GM19452 (cell line): ENCODE data around the gene ITPKC.
A peak's percentile ranks its signal among the peaks of the same experiment; 100 is the strongest.

Experiments used
- ATAC-seq: cut with Tn5 transposase; IDR thresholded peaks from one replicate; pipeline ENCODE4 v1.9.1; 2021; ENCODE audit not compliant: unreplicated experiment

Gene ITPKC

GRCh38 chr19:40739030-40739839, 22.3 kb downstream of the ITPKC start:
- ATAC-seq, result no peak

GRCh38 chr19:40739871-40740703, 23.2 kb downstream of the ITPKC start:
- no peak for ATAC-seq

GRCh38 chr19:40740747-40741146, 23.8 kb downstream of the ITPKC start:
- no peak for ATAC-seq

- no peak for ATAC-seq
Observed at GRCh38 chr19:40741527-40742390, 24.8 kb downstream of the ITPKC start.

- no peak for ATAC-seq
Observed at GRCh38 chr19:40742477-40742876, 25.6 kb downstream of the ITPKC start.

GRCh38 chr19:40742886-40743285, 26.0 kb downstream of the ITPKC start:
- no peak for ATAC-seq

GRCh38 chr19:40743926-40744325, 27.0 kb downstream of the ITPKC start:
- no peak for ATAC-seq

GRCh38 chr19:40744554-40745401, 27.9 kb downstream of the ITPKC start:
- ATAC-seq, result no peak

GRCh38 chr19:40745402-40745780, 28.5 kb downstream of the ITPKC start:
- ATAC-seq, result no peak

- ATAC-seq, result no peak
Observed at GRCh38 chr19:40747536-40747935, 30.6 kb downstream of the ITPKC start.

- ATAC-seq, result peak; percentile 79
Observed at GRCh38 chr19:40750058-40750873, 33.4 kb downstream of the ITPKC start, which contains the start of gene ACTMAP. Gene ACTMAP, minus strand, starts transcription at chr19:40750477. Its CDS starts 674 bp downstream, at chr19:40749803.

- peak; percentile 54 for ATAC-seq
Observed at GRCh38 chr19:40750874-40751537, 34.1 kb downstream of the ITPKC start, which contains the start of gene SNRPA. Gene SNRPA, plus strand, starts transcription at chr19:40751203. Its CDS starts 206 bp downstream, at chr19:40751409.

- no peak for ATAC-seq
Observed at GRCh38 chr19:40752257-40752781, 35.4 kb downstream of the ITPKC start.

- no peak for ATAC-seq
Observed at GRCh38 chr19:40754611-40755247, 37.8 kb downstream of the ITPKC start.

- ATAC-seq, result no peak
Observed at GRCh38 chr19:40755248-40755624, 38.3 kb downstream of the ITPKC start.

- ATAC-seq, result no peak
Observed at GRCh38 chr19:40755791-40756190, 38.9 kb downstream of the ITPKC start.

GRCh38 chr19:40756502-40757110, 39.7 kb downstream of the ITPKC start:
- no peak for ATAC-seq

- no peak for ATAC-seq
Observed at GRCh38 chr19:40758491-40758890, 41.6 kb downstream of the ITPKC start.
